Erythroblast (primary cell): ENCODE data around the gene AKAP13.

Source experiments
- GATA1 ChIP-seq: IDR thresholded peaks from 2 replicates; pipeline ENCODE4 v1.6.1; 2011; ENCODE audit warnings: low read depth, mild to moderate bottlenecking, control low read depth, low read length, moderate library complexity
- POLR2A ChIP-seq: IDR thresholded peaks from 2 replicates; pipeline ENCODE4 v1.6.1; 2011; ENCODE audit warnings: mild to moderate bottlenecking, low read length

- TF ChIP-seq POLR2A (no peak), GATA1 (no peak)
These were observed 255.9 kb downstream of the AKAP13 start for GRCh38 chr15:85636351-85636750.
